ENCODE measurements around the gene CUL3.
"Not testable (repeated sequence)": the region's sequence is repeated elsewhere in the genome, so short reads cannot be mapped to it uniquely, and the experiment has no call there.

CUL3 gene

DNA sequence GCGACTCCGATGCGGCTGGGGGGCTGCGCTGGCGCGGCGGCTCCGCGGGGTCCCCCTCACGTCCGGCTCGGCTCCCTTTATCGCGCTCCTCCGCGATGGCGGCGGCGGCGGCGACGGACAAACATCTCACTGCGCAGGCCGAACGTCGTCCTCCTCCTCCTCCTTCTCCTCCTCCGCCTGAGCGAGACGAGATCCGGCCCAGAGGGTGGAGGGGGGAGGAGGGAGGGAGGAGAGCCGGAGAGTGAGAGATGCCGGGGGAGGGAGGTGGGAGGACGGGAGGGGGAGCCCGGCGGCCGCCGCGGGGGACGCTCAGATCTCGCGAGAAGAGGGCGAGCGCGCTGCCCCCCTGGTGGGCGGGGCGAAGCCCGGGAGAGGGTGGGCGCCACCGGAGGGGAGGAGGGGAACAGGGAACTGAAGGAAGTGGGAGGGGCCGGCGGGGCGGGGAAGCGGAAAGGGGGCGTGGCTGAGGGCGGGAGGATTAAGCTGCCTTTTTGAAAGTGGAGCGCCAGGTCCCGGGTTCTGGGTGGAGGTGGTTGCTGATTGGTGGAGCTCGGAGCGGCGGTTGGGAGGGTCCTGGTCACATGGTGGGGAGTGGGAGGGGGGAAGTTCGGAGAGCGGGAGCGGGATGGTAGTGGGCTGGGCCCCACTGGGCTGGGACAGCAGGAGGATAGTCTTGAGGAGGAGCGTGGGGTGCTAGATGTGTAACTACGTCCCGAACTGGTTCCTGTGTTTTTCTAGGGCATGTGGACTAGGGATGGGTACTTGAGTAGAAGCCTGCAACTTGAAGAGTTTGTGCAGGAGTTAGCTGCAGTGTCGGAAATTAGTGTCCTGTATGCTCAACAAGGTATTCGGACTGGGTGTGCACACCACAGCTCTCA lies at the start of gene CUL3:
CUL3 (minus strand) TSS at position 153 of the 878 bp plus-strand sequence. CDS start 354 bp downstream, outside the sequence.
- DNase-seq: peak; percentile 99

DNA sequence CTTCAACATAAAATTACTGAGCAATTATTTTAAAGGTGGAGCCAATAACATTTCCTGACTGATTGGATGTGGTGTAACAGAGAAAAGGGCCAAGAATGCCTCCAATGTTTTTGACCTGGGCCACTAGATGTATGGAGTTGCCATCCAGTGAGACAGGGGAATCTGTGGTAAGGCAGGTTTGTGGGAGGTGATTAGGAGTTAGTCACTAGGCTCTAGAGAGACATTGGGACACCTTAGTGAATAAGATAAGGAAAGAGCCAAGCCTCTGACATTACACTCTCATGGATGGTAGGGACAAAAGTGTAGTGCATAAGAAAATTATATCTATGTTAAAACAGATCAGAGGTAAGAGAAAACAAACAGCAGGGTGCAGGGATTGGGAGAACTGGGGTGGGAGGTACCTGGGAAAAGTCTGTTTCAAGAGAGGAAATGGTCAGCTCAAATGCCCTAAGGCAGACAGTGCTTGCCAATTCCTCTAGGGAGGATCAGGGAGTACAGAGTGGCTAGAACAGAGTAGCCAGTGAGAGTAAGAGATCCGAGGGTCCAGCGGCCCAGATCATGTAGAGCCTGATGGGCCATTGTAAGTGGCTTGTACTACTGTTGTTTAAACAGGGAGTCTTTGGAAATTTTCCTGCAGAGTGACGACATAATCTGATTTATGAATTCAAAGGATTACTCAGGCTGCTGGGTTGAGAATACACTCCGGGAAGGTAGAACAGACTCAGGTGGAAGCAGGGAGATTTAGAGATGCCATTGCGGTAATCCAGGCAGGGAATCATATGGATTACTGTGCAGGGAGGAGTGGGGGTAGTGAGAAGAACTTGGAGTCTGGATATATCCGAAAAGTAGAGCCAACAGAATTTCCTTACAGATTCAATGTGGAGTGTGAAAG lies 45.7 kb upstream of the CUL3 start:
- DNase-seq: no peak

DNA sequence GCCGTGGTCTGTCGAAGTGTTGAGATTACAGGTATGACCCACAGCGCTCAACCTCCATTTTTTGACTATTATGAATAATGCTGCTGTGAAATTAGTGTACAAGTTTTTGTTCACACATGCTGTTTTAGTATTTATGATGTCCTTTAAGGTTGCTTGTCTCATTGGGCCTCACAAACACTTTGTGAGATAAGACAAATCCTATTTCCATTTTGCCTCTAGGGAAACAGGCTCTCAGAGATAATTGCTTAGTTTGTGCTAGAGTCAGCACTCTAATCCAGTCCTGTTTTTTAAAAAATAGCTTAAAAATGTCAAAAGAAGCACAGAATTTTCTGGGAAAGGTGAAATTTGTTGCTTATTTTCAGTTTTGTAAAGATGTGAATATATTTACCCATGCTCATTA lies 43.3 kb upstream of the CUL3 start:
- no peak for DNase-seq

DNA sequence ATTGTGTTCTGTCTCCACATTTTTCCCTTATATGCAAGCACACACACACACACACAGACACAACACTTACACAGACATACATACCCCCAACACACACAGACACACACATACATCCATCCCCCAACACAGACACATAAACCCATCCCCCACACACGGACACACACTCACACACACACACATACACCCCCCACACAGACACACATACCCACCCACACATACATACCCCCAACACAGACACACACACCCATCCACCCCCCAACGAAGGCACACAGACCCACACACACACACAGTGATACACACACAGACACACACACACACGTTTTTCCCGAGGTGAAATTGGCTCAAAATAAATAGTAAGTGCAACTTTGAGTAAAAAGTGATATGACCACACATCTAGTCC lies 41.6 kb upstream of the CUL3 start:
- DNase-seq: no peak

DNA sequence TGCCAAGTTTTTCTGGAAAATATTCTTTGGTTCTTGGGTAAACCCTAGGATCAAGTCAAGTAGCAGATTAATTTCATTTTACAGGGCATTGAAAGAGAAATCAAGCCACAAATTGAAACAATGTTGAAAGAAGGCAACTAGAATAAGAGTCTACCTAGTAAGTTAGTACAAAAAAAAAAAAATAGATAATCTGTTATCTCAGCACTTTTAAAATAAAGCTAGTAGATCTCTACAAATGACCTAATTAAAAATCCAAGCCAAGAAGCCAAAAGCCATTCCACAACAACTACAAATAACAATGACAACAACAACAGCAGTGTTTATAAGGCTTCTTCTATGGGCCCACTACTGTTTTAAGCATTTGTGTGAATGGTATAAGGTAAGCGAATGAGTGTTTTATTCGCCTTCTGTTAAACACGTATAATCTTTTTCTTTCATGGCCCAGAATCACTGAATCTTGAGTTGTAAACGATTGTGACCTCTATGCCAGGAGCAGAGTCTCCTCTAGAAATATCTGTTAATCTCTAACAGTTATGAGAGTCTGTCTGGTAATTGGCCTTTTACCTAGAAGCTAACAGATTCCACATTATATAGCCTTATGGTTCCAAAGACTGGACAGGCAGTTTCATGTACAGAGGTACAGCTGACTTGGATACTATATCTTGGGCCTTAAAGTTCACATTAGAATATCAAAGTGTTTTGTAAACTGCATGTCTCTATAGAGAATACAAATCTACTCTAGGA lies 28.6 kb upstream of the CUL3 start:
- no peak for DNase-seq

DNA sequence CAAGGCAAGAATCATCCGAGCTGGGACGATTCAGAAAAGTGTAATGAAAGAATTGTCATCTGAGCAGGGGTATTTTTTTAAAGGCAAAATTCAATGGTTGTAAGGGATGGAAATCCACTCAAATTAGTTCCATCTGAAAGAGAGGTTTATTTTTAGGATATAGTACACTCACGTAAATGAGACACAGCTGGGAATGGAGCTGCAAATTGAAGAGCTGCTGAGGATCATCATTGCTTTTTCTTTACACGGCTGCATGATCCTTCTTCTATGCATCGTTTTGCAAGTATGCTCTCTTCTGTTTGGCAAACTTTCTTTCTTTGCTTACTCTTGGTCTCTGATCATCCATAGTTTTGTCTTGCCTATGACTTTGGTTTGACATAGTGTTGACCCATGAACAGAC lies 27.4 kb upstream of the CUL3 start:
- DNase-seq: no peak

DNA sequence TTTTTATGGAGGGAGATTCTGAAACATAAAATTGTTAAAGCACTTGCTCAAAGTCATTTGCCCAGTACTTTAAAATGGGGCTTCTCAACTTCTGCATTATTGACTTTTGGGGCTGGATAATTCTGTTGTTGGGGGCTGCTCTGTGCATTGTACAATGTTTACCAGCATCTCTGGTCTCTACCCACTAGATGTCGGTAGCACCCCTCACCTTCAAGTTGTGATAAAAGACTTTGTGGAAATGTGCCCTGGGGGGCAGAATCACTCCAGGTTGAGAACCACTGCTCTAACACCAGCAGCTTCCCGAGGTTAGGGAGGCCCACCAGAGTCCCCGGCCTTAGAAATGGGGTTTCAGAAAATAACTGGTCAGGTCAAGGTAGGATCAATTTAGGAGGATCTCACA lies 26.8 kb upstream of the CUL3 start:
- no peak for DNase-seq

DNA sequence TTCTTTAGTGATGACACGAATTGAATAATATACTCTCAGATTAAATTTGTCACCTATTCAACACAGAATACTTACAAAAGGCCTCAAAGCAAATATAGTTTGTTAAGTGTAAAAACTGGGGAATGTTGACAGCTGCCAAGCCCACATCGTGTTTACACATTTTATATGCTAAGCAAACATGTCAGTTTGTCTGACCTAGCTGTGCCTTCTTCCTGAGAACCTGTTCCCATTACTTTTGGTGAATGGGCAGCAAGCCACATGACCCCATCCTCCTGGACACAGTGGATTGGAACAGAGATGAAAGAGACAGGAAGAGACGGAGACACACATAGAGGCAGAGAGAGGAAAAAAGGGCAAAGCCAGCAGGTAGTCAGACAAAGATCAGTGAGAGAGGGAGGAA lies 22.9 kb upstream of the CUL3 start:
- no peak for DNase-seq

DNA sequence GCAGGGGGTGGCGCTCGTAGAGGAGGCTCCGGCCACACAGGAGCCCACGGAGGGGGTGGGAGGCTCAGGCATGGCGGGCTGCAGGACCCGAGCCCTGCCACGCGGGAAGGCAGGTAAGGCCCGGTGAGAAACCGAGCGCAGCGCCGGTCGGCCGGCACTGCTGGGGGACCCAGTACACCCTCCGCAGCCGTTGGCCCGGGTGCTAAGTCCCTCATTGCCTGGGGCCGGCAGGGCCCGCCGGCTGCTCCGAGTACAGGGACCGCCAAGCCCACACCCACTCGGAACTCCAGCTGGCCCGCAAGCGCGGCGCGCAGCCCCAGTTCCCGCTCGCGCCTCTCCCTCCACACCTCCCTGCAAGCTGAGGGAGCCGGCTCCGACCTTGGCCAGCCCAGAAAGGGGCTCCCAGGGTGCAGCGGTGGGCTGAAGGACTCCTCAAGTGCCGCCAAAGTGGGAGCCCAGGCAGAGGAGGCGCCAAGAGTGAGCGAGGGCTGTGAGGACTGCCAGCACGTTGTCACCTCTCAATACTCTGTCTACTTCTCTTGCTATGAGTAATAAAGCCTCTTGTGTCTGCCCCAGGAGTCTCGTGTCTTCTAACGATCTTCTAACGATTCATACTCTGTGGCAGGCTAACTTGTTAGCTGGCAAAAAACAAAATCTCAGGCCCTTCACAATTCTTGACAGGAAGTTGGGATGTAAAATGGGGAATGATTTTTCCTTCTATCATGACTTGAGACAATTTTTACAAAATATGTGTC lies 18.8 kb upstream of the CUL3 start:
- not testable (repeated sequence) for DNase-seq

DNA sequence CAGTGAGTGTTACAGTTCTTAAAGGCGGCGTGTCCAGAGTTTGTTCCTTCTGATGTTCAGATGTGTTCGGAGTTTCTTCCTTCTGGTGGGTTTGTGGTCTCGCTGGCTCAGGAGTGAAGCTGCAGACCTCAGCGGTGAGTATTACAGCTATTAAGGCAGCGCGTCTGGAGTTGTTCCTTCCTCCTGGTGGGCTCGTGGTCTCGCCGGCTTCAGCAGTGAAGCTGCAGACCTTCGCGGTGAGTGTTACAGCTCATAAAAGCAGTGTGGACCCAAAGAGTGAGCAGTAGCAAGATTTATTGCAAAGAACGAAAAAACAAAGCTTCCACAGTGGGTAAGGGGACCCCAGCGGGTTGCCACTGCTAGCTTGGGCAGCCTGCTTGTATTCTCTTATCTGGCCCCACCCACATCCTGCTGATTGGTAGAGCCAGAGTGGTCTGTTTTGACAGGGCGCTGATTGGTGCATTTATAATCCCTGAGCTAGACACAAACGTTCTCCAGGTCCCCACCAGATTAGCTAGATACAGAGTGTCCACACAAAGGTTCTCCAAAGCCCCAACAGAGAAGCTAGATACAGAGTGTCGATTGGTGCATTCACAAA lies 17.7 kb upstream of the CUL3 start:
- peak; percentile 10 for DNase-seq

DNA sequence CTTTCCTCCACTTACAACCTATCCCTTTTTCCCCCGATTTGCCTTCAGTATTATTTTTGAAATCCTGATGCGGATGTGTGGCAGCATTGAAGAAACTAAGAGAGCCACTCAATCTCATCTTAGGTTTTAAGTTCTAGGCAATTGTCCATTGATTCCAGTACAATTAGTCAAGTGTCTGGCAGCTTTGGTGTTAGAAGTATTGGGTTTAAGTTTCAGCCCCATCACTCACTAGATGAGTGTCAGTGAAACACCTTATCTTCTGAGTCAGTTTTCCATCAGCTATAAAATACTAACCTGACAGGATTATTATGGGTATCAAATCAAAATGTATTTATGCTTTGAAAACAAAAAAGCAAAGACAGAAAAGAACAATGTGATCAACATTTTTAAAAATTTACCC lies 16.8 kb upstream of the CUL3 start:
- no peak for DNase-seq

DNA sequence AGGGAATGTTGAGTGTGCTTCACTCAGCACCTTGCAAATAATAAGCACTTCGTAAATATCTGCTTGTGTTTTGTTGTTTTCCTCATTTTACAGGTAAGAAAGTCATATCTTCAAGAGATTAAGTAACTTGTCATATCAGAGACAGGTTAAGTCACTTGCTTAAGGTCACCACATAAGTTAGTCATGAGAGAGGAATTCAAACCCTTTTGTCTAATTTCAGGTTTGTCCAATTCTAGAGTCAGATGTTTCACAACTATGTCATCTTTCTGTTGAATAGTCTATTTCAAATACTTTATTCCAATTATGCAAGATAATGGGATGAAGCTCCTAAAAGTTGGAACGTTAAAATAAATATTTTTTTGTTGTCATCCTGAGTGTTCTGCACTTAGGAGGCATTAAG lies 13.5 kb upstream of the CUL3 start:
- no peak for DNase-seq

DNA sequence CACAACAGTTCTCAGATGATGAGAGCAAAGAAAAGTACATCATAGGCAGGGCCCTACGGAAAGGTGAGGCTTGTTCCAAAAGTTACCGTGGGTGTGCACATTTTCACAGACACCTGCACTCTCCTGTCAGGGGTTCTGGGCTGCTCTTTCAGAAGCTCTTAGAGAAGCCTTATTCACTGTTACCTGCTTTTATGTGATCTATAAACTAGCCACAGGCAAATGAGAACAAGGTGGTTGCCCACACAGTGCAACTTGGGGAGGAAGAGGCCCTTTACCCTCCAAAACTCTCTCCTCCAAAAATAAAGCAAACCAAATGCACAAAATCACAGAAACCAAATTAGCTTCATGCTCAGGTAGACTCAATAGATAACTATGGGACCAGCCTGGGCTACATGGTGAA lies 11.1 kb upstream of the CUL3 start:
- no peak for DNase-seq

DNA sequence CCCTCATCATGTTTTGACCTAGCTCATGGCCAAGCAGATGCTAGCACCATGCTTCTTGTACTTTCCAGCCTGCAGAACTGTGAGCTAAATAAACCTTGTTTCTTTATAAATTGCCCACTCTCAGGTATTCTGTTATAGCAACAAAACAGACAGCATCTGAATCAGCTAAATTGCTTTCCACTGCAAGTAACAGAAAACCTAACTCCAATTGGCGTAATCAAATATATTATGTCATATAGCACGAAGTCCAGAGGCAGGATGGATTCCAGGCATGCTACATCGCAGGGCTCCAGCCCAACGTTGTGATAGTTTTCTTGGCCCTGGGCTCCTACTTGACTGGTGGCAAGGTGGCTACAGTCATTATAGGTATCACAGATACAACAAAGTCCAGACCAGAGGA lies 10.4 kb upstream of the CUL3 start:
- DNase-seq: no peak

DNA sequence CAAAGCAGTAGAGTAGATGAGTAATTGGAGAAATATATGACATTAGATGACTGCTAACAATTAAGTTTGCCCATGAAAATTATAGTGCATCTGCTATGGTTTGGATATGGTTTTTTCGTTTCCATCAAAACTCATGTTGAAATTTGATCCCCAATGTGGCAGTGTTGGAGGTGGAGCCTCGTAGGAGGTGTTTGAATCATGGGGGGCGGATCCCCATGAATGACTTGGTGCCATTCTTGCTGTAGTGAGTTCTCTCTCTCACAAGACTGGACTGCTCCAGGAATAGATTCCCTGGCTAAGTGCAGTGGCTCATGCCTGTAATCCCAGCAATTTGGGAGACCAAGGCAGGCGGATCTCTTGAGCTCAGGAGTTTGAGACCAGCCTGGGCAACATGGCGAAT lies 9.7 kb upstream of the CUL3 start:
- no peak for DNase-seq

DNA sequence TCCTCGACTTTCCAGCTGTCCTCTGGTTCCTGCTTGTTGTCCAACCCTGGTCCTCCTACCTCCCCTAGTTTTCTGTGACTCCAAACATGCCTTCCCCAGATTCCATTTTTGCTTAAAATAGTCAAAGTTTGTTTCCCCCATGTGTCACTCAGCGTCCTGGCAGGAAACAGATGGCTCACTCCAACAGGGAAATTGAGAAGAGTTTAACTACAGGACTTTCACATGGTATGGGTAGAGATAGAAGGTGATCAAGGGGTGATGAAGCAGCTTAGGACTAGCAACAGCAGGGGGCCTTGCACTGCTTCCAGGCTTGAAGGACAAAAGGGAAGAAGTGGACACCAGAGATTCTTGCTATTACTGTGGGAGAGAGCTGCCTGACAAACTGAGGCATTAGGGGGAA lies 6.1 kb upstream of the CUL3 start:
- no peak for DNase-seq

DNA sequence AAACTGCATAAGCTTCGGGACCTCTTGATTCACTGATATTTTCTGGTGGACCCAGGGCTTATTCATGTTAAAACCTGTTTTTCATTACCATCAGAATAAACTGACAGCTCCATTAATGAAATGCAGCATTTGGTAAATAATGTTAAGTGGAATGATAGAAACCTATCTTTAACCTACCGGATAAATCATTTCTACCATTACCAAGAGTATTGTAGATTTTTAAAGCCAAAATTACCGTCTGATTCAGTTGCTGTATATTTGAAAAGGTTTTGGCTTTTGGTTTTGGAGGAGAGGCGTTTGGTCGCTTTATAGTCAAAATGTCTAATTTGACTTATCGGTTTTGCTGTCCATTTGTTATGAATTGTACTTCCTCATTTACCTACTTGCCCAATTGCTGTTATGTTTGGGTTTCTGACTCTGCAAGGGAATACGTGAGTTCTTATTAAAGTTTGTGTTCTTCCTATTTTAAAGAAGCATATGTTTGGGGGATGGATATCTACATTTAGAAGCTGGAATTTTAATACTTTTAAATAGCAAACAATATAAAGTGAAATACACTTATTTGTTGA lies 1.0 kb upstream of the CUL3 start:
- DNase-seq: no peak

DNA sequence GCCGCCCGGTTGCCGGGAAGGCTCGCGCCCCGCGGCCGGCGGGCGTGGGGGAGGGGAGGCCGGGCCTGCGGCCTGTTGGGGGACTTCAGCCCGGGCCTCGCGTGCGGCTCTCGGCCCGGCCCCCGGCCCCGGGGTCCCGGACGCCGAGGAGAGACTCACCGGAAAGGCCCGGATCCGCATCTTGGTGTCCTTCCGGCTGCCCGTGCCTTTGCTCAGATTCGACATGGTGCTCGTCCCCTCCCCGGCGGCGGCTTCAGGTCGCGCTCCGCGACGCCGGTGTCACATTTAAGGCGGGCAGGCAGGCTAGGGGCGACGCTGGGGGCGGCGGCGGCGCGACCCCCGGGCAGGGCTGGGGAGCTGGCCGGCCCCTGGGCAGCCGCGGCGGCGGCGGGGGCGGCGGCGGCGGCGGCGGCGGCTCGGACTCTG lies 365 bp downstream of the CUL3 start:
- DNase-seq: peak; percentile 65

DNA sequence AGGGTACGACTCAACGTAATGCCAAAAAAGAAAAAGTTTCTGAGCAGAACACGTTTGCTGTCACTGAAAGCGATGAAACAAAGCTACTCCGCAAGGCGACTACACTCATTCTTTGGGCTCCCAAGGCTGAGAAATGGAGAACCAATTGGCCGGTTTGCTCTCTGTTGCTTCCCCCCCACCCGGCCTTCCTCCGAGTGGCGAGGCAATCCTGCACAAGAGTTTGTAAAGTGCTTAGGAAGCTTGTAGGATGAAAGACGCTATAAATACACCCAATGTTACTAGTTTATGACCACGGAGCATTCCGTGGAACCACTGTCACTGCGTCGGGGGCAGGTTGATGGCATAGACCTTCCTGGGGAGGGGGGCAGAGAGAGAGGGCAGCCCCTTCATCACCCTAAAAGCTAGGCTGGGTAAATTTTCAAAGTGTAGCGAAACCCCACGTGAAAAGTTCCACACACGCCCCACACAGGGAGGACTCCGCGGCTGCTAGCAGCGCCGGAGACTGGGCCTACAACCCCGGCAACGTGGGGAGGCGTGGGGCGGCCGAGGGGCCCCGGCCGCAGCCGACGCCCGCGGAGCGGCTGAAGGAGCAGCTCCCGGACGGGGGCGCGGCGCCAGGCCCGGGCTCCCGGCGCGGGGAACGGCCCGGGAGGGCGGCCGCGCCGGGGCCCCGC lies 915 bp downstream of the CUL3 start:
- DNase-seq: peak; percentile 27

DNA sequence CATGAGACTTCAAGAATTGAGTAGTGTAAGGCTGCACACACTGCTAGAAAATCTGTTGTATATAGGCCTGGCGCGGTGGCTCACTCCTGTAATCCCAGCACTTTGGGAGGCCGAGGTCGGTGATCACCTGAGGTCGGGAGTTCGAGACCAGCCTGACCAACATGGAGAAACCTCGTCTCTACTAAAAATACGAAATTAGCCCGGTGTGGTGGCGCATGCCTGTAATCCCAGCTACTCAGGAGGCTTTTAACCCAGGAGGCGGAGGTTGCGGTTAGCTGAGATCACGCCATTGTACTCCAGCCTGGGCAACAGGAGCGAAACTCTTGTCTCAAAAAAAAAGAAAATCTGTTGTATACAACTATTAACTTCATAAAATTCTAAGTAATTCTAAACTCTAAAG lies 2.1 kb downstream of the CUL3 start:
- not testable (repeated sequence) for DNase-seq

DNA sequence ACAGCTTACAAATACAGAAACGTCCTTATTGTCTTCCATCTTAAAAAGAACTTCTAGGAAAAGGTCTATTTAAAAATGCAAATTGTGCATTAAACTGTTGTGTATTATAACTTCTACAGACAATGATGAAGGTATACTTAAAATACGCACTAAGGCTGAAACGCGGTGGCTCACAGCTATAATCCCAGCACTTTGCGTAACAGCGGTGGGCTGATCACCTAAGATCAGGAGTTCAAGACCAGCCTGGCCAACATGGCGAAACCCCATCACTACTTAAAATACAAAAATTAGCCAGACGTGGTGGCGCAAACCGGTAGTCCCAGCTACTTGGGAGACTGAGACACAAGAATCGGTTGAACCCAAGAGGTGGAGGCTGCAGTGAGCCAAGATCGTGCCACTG lies 4.9 kb downstream of the CUL3 start:
- no peak for DNase-seq

All from CD4-positive, alpha-beta T cell treated with Interleukin-12 subunit alpha and Interleukin-12 subunit beta, for 1 hour (primary cell).